HL-60 (cell line): ENCODE data around the gene PAGE2.

ENCODE experiments used
- CTCF ChIP-seq: IDR thresholded peaks from one replicate; pipeline ENCODE4 v1.5.1; 2011; ENCODE audit warnings: low read length, control low read depth, inconsistent platforms; ENCODE audit not compliant: insufficient read depth
- POLR2AphosphoS5 ChIP-seq: IDR thresholded peaks from 2 replicates; pipeline ENCODE4 v1.6.1; 2012; ENCODE audit warnings: low read depth
- REST ChIP-seq: IDR thresholded peaks from 2 replicates; pipeline ENCODE4 v1.6.1; 2012; ENCODE audit warnings: low read depth; ENCODE audit not compliant: insufficient replicate concordance
- SPI1 ChIP-seq: IDR thresholded peaks from 2 replicates; pipeline ENCODE4 v1.6.1; 2012; ENCODE audit warnings: low read depth, mild to moderate bottlenecking, borderline replicate concordance

GRCh38 chrX:55109306-55109705 lies 20.5 kb downstream of the PAGE2 start:
- TF ChIP-seq CTCF (no peak), SPI1 (no peak), POLR2AphosphoS5 (no peak), REST (no peak)
